ENCODE data around the gene RALGPS1.

RALGPS1 gene, protein sequence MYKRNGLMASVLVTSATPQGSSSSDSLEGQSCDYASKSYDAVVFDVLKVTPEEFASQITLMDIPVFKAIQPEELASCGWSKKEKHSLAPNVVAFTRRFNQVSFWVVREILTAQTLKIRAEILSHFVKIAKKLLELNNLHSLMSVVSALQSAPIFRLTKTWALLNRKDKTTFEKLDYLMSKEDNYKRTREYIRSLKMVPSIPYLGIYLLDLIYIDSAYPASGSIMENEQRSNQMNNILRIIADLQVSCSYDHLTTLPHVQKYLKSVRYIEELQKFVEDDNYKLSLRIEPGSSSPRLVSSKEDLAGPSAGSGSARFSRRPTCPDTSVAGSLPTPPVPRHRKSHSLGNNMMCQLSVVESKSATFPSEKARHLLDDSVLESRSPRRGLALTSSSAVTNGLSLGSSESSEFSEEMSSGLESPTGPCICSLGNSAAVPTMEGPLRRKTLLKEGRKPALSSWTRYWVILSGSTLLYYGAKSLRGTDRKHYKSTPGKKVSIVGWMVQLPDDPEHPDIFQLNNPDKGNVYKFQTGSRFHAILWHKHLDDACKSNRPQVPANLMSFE

DNA sequence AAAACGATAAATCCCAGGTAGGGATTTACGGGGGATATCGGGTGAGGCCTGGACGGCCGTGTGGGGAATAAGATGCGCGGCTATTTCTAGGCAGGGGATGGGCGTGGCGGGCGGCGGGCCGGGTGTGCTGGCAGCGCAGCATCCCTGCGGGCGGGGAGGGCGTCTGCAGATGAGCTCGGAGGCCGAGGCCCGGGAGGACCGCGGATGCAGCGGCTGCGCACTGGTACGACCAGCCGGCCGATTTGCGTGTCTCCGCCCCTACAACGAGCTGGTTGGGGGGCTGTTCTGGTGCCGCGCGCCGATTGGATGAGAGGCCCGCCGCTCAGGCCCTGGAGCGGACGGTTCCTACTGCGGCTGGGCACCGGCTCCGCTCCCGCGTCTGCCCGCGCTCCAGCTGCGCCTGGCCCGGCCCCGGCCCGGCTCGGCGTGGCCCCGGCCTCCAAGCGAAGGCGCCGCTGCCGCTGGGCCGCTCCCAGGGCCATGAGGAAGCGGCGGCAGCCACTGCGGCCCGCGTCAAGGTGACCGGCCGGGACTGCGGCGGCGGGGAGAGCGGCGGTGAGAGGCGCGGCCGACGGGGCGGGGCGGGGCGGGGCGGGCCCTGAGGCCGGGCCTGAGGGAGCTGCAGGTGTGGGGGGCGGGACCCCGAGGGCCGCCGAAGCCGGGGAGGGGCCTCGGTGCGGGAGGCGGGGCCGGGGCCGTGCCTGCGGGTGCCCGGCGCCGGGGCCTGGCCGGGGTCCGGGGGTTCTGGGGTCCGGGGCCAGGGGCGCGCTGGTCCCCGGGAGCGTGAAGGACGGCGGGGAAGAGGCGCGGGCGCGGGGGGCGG, at the start of gene RALGPS1:
TSS of gene RALGPS1 (plus strand) at position 325 of the 823 bp plus-strand sequence. CDS start 47,508 bp downstream, outside the sequence.
- peak; percentile 90 for DNase-seq

DNA sequence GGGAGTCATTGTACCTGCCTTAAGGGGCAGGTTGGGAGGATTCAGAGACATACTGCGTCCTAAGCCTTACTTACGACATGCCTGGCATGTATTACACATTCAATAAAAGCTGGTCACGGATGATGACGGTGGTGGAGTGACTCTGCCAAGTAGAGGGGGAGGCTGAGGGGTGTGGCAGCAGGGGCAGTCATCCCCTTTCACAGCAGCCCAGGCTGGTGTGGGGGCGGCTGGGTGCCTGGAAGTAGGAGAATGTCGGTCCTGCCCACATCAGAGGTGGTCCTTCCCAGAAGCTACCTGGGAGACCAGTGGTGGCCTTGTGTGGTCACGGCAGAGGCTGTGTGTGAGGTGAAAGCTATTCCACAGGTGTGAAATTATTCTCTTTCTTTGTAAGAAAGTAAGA, 45.2 kb upstream of the RALGPS1 start:
- no peak for DNase-seq

DNA sequence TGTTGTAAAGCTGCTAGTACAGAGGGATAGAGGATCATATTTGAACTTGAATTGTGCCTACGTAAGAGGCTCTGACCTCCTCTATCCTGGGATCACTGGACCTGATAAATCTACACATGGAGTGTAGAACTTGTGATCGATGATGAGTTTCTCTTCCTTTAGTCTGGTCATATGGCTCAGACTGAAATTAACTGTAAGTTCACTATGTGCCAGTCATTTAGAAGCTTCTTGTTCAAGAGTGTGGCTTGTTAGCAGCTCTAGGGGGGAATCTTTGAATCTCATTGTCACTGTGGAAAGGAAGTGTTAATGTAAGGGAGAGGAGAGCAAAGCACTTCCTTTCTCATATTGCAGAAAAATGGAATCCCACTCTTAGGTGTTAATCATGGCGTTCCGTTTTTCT, 42.1 kb upstream of the RALGPS1 start:
- no peak for DNase-seq

DNA sequence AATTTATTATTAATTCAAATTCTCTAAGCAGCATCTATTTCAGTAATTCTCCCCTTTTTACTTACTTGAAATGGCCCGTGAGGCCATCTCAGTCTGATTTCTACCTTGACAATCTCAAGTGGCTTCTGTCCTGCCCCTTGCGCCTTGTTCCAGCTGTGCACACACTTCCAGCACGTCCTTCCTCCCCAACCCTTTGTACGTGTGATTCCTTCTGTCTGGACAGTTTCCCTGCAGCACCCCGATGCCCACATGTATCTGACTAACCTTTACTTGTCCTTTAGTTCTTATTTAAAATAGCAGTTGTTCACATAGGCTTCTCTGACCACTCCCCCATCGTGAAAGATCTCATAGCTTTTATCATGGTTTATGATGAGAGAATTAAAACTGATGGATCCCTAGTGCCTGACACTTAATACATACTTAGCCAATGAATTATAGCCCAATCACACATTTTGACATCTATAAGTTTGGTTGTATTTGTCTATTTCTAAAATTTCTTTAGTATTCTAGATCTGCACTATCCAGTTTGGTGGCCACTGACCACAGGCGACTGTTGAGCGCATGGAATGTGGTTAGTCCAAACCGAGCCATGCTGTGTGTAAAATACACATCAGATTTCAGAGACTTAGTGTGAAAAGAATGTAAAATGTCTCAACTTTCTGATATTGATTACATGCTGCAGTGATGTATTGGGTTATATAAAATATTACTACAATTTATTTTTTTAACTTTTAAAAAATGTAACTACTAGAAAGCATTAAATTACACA, 39.9 kb upstream of the RALGPS1 start:
- no peak for DNase-seq

DNA sequence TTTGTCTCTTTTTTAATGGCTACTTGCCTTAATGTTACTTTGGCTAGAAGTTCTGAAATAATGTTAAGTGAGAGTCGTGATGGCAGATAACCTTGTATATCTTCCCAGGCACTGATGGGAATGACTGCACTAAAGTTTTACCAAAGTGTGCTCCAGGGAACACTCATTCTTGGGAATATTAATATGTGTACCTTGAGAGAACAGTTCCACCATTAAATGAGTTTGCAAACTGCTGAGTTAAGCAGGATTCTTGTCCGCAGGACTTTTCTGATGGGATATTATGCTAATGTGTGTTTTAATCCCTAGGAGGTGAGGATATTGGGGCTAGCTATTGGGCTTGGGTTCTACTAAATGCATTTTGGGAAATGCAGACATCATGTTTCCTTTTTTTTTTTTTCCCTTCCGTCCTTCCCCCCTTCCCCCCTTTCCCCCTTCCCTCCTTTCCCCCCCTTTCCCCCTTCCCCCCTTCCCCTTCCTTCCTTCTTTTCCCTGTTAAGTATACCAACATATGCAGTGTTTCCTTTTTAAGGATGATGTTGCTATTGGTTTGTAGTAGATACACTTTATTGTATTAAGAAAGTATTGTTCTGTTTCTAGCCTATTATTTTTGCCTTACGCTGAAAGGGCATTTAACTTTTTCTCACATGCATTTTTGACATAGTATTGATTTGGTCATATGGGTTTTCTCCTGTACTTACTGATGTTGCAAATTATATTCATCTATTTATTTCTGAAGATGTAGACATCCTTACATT, 38.6 kb upstream of the RALGPS1 start:
- no peak for DNase-seq

- DNase-seq: no peak
These were observed 38.1 kb upstream of the RALGPS1 start for GRCh38 chr9:126876531-126876930.

DNA sequence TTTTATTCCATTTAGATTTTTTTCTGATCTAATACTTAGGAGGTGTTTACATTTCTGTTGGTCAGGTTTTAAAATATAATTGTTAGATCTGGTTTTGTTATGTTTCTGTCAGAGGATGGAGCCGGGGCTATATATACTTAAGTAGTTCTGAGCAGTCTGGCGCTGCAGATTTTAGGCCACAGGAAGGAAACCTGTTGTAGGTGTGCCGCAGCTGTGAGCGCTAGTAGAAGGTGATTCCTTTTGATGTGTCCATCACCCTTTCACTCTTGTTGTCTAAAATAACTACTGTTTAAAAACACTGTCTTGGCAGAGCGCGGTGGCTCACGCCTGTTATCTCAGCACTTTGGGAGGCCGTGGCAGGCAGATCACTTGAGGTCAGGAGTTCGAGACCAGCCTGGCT, 37.2 kb upstream of the RALGPS1 start:
- DNase-seq: no peak

DNA sequence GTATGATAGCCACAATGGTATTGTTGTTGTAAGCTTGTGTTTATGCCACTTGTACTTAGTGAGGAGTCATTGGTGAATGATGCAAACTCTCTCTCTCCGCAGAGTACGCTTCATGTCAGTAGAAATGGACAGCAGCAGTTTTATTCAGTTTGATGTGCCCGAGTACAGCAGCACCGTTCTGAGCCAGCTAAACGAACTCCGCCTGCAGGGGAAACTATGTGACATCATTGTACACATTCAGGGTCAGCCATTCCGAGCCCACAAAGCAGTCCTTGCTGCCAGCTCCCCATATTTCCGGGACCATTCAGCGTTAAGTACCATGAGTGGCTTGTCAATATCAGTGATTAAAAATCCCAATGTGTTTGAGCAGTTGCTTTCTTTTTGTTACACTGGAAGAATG, 35.3 kb upstream of the RALGPS1 start:
- DNase-seq: no peak

DNA sequence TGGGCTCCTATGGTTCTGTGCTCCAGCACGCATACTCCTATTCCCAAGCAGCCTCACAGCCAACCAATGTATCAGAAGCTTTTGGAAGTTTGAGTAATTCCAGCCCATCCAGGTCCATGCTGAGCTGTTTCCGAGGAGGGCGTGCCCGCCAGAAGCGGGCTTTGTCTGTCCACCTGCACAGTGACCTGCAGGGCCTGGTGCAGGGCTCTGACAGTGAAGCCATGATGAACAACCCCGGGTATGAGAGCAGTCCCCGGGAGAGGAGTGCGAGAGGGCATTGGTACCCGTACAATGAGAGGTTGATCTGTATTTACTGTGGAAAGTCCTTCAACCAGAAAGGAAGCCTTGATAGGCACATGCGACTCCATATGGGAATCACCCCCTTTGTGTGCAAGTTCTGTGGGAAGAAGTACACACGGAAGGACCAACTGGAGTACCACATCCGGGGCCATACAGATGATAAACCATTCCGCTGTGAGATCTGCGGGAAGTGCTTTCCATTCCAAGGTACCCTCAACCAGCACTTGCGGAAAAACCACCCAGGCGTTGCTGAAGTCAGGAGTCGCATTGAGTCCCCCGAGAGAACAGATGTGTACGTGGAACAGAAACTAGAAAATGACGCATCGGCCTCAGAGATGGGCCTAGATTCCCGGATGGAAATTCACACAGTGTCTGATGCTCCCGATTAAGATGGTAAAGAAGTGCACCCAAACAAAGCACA, 34.2 kb upstream of the RALGPS1 start:
- no peak for DNase-seq

GRCh38 chr9:126880947-126881332, 33.6 kb upstream of the RALGPS1 start:
- DNase-seq: no peak

DNA sequence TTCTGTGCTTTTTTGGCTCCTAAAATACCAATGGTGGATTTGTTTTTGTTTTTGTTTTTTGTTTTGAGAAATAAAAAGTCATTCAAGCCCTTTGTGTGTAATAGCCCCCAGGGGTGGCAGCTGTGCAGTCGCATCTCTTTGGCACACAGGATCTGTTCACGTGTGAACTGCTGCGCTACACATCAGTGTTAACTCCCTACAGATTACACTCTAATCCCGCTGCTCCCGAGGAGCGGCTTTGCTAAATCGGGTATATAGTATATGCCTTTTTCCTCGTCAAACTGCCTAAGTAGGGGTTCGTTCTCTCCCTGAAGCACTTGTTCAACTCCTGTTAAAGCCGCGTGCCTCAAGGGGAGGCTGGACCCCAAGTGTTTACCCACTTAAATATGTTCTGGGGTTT, 31.8 kb upstream of the RALGPS1 start:
- DNase-seq: no peak

DNA sequence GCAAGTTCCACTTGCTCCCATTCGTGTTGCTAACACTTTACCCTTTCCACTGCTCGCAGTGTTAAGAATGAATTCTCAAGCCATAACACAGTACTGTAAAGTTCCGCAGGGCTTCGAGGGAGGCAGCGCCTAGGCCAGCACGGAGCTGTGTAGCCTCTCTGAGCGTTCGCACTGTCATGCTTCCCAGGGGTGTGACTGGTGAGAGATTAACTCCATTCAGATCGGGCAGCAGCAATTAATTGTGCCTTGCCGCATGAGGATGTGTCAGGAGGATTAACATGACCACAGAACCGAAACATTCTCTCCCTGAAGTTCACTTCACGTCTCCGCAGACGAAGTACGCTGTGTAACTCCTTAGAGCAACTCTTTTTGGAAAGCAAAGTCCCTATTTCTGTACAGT, 30.9 kb upstream of the RALGPS1 start:
- no peak for DNase-seq

- DNase-seq: no peak
These were observed 29.4 kb upstream of the RALGPS1 start for GRCh38 chr9:126885131-126885641.

DNA sequence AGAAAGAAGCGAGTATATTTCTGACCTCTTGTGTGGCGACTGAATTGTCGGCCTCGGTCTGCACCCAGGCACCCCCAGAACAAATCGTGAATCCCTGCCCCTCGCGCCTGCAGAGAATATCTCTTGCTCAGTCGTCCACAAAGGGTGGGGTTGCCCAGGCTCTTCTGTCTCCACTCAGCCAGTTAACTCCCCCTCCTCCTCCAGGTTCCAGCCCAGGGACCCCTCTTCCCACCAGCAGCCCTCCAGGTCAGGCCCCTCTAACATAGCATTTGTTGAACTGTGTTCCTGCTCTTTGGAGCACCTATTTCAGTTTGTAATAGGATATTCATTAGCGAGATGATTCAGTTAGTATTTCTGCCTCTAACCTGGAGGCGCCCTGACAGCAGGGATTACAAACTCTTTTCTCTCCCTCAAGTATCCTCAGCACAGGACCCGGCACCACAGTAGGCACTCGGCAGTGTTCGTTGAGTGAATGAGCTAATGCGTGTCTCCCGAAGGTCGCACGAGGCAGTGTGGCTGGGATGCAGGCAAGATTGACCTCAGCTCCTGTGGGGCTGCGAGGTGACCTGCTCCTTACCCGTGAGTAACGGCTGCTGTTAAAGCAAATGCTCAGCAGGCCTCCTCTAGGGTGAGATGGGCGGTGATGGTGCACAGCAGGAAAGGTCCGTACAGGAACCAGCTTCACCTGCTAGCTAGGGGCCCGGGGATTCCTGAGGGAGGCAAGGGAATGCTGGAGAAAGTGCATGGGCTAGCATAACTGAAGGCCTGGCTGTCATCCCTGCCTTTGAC, 28.4 kb upstream of the RALGPS1 start:
- DNase-seq: no peak

- DNase-seq: no peak
These were observed 27.7 kb upstream of the RALGPS1 start for GRCh38 chr9:126886897-126887296.

- no peak for DNase-seq
These were observed 22.9 kb upstream of the RALGPS1 start for GRCh38 chr9:126891676-126892075.

DNA sequence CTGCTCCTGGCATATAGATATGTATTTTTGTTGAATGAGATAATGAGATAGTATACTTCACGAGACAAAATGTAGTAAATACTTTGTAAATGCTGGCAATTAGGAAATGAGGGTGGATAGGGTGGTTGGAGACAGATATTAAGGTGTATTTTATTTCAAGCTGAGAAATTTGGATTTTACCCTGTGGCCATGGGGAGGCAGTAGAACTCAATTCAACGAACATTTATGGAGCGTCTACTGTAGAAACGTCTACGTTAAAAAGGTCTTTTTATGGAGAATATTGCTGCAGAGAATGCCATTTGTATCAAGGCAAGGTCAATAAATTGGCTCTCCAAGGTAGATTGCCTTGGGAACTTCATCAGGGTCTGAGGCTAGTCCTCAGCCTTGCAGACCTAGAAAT, 21.5 kb upstream of the RALGPS1 start:
- no peak for DNase-seq

DNA sequence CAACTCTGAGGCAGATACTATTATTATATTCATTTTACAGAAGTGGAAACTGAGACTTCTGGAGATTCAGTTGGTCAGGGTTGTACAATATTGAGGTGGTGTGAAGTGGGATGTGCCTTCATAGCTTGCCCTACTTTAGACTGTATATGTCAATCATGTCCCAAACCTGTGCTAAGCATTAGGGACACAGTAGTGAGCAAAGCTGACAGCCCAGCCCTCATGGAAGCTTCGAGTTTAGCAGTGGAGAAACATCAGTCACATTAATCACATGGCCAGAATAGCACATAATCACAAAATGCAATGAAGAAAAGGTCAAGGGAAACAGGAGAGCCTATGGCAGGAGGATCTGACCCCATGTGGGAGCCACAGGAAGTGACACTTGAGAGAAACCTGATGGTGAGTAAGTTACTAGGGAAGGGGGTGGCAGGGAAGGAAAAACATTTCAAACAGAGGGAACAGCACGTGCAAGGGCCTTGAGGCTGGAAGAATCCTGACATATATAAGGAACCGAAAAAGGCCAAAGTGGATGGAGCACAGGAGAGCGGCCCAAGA, 20.5 kb upstream of the RALGPS1 start:
- DNase-seq: no peak

DNA sequence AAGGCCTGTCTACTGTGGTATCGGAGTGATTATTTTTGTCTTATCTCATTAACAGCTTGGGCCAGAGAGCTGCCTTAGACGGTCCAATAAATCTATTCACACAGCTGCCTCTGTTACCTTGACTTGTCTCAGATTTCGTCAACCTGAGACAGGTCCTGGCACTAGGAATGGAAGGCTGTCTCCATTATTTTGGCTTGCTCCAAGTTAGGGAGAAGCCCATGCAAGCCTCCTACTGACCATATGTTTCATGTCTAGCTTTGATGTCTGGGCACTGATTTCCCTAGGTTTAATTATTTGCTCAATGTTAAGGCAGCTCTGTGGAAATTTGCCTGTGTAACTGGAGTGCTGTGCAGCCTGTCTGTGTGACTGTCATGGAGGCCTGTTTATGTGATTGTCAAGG, 12.4 kb upstream of the RALGPS1 start:
- no peak for DNase-seq

DNA sequence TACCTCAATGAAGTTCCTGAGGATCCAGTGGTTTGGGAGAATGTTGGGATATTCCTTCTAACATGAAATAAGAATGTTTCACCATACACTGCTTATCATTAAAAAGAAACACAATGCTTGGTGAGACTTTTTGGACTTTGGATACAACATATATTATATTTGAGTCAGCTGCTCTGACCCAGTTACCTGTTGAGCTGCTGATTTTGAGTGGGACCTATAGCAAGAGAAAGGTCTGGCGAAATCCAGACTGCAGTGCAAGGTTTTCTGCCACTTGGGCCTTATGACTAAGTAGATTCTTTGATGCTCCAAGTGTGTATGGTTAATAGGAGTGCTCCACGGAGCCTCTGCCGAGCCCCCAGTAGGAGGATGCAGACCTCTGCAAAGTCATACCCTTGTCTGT, 10.0 kb upstream of the RALGPS1 start:
- no peak for DNase-seq
